Kidney (tissue), 14 donors: ENCODE data around the gene GAS1. TPM values are rescaled to one million over a fixed set of nuclear protein-coding genes. Genes with fewer than 3 reads are reported as not detected.

Source experiments
- DNase-seq, 5 donors: peaks; one replicate each; pipeline ENCODE4 v3.0.0-alpha.2; 2013 to 2020
- FAIRE-seq: peaks from 2 replicates; lab custom pipeline; 2012; peaks lifted over from hg19 to GRCh38; lab: Jason Lieb, UNC
- H3K27ac ChIP-seq, 2 donors: one replicate each; pipeline ENCODE4 v1.7.0; 2013; ENCODE audit warnings: low read depth in 2 of 2, low read length in 2 of 2, inconsistent platforms in 1 of 2
- H3K27me3 ChIP-seq: one replicate; pipeline ENCODE4 v1.7.1; 2013; ENCODE audit warnings: low read length, inconsistent platforms; ENCODE audit not compliant: control insufficient read depth, insufficient read depth
- H3K36me3 ChIP-seq, 3 donors: one replicate each; pipeline versions ENCODE4 v1.7.0 to v1.7.1; 2013; ENCODE audit warnings: low read length in 3 of 3, control low read depth in 1 of 3, inconsistent platforms in 1 of 3; ENCODE audit not compliant: insufficient read depth in 3 of 3, control insufficient read depth in 2 of 3
- H3K4me1 ChIP-seq, 3 donors: one replicate each; pipeline versions ENCODE4 v1.7.0 to v1.7.1; 2013; ENCODE audit warnings: low read length in 3 of 3, inconsistent platforms in 1 of 3, low read depth in 1 of 3; ENCODE audit not compliant: control insufficient read depth in 2 of 3, insufficient read depth in 2 of 3
- H3K4me3 ChIP-seq, 3 donors: one replicate each; pipeline versions ENCODE4 v1.7.0 to v1.8.1; 2013; ENCODE audit warnings: low read length in 3 of 3, control low read depth in 1 of 3, inconsistent platforms in 1 of 3
- H3K9ac ChIP-seq, 3 donors: one replicate each; pipeline versions ENCODE4 v1.7.0 to v1.7.1; 2013; ENCODE audit warnings: low read length in 3 of 3, control low read depth in 1 of 3, inconsistent platforms in 1 of 3
- H3K9me3 ChIP-seq, 3 donors: one replicate each; pipeline versions ENCODE4 v1.7.0 to v1.7.1; 2013; ENCODE audit warnings: low read length in 3 of 3, control low read depth in 1 of 3, inconsistent platforms in 1 of 3; ENCODE audit not compliant: control insufficient read depth in 2 of 3, insufficient read depth in 1 of 3
- CTCF ChIP-seq: IDR thresholded peaks from 3 replicates; pipeline ENCODE4 v1.5.1; 2012; ENCODE audit warnings: mild to moderate bottlenecking, moderate library complexity, borderline replicate concordance; ENCODE audit not compliant: insufficient read depth; ENCODE audit errors: extremely low read depth
- intact Hi-C: fragments of 100-400 bp; cut with DNase I; formaldehyde crosslinking; loops from one replicate; pipeline ENCODE4 v1.11.1; 2022
- polyA plus RNA-seq: library from polyadenylated mRNA; stranded (reverse); fragments of 350-450 nt; fragmentation: Illumina TruSeq; extraction: RNeasy Lipid Tissue Mini Kit (QIAGEN cat#74804); gene quantifications from one replicate; pipeline ENCODE4 v1.2.3, GENCODE V29; 2014; ENCODE audit warnings: low read depth, low replicate concordance; ENCODE audit not compliant: insufficient read depth
- total RNA-seq: library from RNA; stranded (reverse); fragmentation: NEBNext Ultra II Directional; extraction: Animal tissue kit (Norgen Biotek cat#: 25700); gene quantifications from one replicate; pipeline ENCODE4 v1.2.1, GENCODE V29; 2021
- donor health status: control.
- donor health status: control.
- donor health status: control.
- donor health status: control.
- donor health status: control.
- donor health status: DM: yes; HTN: yes; CAD: no.
- donor health status: Normal renal cell carcinoma (clear cell type).

GAS1 gene
- total and polyA plus RNA-seq, 2 donors from 2014 or later, result 5.8 to 8.2 TPM

DNA sequence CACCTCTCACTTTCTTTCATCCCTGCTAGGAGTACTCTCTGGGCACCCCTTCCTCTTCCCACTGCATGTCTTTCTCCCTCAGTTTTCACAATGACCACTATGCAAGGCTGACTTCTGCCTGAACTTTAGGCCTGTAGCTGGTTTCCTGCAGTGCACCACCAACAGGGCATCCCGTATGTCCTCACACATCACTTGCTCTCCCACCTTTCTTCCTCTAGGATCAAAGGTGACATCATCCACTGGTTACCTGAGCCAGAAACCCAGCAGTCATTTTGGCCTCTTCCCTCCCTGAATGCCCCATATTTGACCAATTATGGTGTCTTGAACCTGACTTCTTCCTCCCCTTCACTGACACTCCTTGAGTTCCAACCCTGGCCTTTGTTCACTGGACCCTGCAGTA lies 8.5 kb downstream of the GAS1 start:
- Histone ChIP-seq H3K36me3 (no peaks in the 10 kb centered on the region), H3K4me3 (no peak overlapping the region), H3K4me1 (peaks cover 3 to 13% (median 8%) of the 10 kb centered on the region in 3 donors), H3K27ac (no peak overlapping the region), H3K9me3 (no peaks in the 10 kb centered on the region), H3K27me3 (no peaks in the 10 kb centered on the region), H3K9ac (no peak overlapping the region)
- TF ChIP-seq CTCF, result no peak
- no peak for DNase-seq
- intact Hi-C loops, result no loop called here
- no peak for FAIRE-seq

DNA sequence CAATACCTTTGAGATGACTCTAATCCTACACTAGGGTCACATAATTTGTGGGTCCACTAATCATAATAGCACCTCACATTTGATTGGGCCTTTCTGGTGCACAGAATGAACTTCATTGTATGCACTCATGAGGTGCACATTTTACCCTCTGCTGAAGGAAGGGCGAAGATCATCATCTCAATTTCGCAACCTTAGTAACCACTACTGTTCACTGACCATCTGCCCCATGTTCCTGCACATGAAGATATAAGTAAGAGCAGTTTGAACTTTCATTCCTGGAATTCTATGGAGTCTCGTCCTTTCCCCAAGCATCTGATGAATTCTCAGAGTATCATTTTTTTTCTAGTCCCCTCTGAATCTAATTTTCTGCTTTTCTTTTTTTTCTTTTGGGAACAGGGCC lies 21.2 kb downstream of the GAS1 start:
- FAIRE-seq (no peak), DNase-seq (no peak)
- H3K4me3 ChIP-seq, result no peak overlapping the region
- intact Hi-C loops, result no loop called here
- TF ChIP-seq CTCF, result no peak
- no peaks in the 10 kb centered on the region for H3K36me3 ChIP-seq
- H3K27me3 ChIP-seq, result no peaks in the 10 kb centered on the region
- H3K4me1 ChIP-seq, result peaks cover 0 to 4% (median 0%) of the 10 kb centered on the region in 3 donors
- H3K9me3 ChIP-seq, result no peaks in the 10 kb centered on the region
- H3K27ac ChIP-seq, result no peak overlapping the region
- H3K9ac ChIP-seq, result no peak overlapping the region

GRCh38 chr9:86925686-86926085 lies 21.6 kb downstream of the GAS1 start:
- H3K27ac ChIP-seq, result no peak overlapping the region
- no peaks in the 10 kb centered on the region for H3K27me3 ChIP-seq
- DNase-seq (no peak), FAIRE-seq (no peak)
- intact Hi-C loops, result no loop called here
- peaks cover 0 to 4% (median 0%) of the 10 kb centered on the region in 3 donors for H3K4me1 ChIP-seq
- H3K9ac ChIP-seq, result no peak overlapping the region
- TF ChIP-seq CTCF, result no peak
- no peaks in the 10 kb centered on the region for H3K36me3 ChIP-seq
- no peaks in the 10 kb centered on the region for H3K9me3 ChIP-seq
- no peak overlapping the region for H3K4me3 ChIP-seq

DNA sequence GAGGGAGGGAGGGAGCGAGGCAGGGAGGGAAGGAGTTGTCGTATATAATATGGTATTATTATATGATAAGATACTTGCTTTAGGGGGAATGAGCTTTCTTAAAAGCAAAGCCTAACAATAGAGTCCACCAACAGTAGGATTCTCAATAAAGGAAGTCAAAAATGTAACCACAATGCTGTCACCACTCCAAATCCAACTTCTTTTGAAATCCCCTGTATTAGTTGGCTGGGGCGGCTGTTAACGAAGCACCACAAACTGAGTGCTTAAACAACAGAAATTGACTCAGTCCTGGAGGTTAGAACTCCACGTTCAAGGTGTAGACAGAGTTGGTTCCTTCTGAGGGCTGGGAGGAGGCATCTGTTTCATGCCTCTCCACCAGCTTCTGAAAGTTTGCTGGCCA lies 23.1 kb downstream of the GAS1 start:
- TF ChIP-seq CTCF, result no peak
- FAIRE-seq, result no peak
- Histone ChIP-seq H3K9me3 (no peaks in the 10 kb centered on the region), H3K4me3 (no peak overlapping the region), H3K36me3 (no peaks in the 10 kb centered on the region), H3K9ac (no peak overlapping the region), H3K4me1 (peaks cover 0 to 4% (median 0%) of the 10 kb centered on the region in 3 donors), H3K27me3 (no peaks in the 10 kb centered on the region), H3K27ac (no peak overlapping the region)
- DNase-seq, result no peak
- intact Hi-C loops, result no loop called here
